Measurements from ENCODE around the gene KCNQ1OT1.

KCNQ1OT1 gene

DNA sequence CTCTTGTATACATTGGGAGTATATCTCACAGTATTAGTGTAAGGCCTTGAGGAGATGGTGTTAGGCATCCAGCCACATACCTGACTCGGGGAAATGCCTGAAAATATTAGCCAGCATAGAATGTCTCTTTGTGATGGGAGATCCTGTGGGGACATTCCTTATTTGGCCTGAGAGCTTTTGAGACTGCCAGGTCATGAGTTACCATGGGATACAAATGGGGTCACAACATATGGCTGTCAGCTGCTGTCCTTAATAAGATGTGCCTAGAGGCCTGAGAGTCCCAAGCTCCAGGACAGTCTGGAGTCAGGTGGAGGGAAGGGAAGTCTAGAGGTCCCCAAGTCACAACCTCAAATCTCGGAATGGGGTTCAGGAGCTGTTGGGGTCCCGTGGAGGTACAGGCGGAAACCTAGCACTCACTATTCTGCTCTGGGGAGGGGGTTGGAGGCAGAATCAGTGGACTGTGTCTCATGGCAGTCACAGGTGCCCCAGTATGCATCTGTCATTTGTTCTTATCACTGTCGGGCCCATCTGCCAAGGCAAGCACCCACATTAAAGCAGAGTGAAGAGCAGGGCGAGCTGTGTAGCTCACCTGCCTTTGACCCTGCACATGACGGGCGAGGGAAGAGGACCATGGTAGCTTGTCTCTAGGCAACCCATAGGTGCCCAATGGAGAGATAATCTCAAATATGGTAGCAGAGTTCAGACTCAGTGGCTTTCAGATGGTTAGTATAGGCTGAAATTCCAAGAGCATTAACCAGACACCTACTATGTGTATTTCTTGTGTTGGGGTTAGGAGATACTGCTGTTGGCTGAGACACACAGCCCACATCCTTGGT is 29.9 kb downstream of the KCNQ1OT1 start:
- DNase-seq (ENCODE audit: low read depth in 2 of 3, low spot score in 1 of 3), result no peak

DNA sequence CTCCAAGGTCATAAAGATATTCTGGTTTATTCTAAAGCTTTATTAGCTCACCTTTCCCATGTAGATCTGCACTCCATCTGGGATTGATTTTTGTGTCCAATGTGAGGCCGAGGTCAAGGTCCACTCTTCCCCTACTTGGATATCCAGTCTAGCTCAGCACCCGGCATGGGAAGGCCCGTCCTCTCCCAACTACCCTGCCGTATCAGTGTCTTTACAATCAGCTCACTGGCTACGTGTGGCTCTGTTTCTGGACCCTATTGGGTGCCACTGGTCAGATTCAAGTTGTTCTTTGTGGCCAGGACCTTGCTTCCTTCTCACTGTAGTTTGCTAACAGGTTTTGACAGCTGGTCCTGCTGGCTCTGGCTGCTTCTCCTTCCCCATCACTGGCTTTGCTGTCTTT is 30.9 kb downstream of the KCNQ1OT1 start:
- DNase-seq (ENCODE audit: low read depth in 2 of 3, low spot score in 1 of 3), result no peak

DNA sequence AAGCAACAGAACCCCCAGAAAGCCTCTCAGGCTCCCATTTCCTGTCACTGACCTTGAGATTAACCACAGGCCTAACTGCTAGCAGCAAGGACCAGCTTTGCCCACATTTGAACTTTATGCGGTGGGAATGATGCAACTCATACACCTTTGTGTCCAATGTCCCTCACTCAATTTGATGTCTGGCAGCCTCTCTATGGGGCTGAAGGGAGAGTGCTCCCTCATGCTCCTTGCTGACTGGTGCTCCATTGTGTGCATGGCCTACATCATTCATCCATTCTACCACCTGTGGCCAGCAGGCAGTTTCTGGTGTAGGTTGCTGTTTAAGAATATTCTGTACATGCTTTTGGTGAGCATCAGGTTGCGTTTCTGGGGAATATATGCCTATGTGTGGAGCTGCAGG is 31.9 kb downstream of the KCNQ1OT1 start:
- no peak for DNase-seq (ENCODE audit: low read depth in 2 of 3, low spot score in 1 of 3)

DNA sequence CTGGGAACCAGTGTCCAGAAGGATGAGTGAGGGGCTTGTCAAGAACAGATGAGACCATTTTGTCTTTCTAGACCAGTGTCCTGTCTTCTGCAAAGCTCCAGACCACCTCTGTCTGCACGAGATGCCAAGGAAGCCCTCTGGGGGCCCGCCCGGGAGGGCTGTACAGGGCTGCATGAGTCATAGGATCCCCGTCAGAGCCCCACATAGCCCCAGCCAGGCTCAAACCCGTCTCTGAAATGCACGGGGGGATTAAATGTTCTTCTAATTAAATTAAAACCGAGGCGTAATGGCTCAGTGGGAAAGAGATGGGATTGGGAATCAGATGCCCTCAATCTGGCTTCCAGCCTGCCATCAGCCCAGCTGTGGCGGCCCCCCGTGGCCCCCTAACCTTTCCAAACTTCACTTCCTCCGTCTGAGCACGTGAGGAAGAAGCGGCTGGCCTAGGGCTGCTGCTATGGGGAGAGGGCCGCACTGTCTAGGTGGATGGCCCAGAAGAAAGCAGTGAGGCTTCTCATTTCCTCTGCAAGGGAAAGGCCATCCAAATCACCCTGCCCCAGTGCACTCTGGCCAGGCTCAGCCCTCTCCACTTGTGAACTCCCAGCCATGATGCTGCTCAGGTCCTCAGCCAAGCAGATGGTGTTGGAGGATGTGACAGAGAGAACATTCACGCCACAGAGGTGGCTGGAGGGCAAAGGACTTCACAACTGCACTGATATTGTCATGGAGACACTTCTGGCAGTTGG is 32.8 kb downstream of the KCNQ1OT1 start:
- no peak for DNase-seq (ENCODE audit: low read depth in 2 of 3, low spot score in 1 of 3)

GRCh38 chr11:2666401-2666741 is 33.4 kb downstream of the KCNQ1OT1 start:
- no peak for DNase-seq (ENCODE audit: low read depth in 2 of 3, low spot score in 1 of 3)

- no peak for DNase-seq (ENCODE audit: low read depth in 2 of 3, low spot score in 1 of 3)
Measured at GRCh38 chr11:2665526-2666400, 34.0 kb downstream of the KCNQ1OT1 start.

GRCh38 chr11:2664791-2665525 is 34.8 kb downstream of the KCNQ1OT1 start:
- DNase-seq (ENCODE audit: low read depth in 2 of 3, low spot score in 1 of 3), result no peak

DNA sequence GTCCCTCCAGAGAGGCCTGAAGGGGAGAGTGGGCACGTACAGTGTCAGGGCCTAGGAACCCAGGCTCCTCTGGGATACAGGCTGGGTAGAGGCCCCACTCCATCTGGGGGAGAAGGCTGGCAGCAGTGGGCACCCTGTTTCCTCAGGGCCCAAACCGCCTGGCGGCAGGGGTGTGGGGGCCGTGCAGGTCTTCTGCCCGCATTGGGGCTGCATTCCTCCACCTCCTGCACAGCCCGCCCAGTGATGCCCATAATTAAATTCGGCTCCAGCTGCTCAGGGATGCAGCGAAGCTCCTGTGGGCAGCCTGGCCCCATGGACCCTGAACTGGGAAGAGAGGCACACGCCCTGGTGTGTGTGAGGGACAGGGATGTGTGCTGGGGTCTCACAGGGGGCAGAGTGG is 35.4 kb downstream of the KCNQ1OT1 start:
- DNase-seq (ENCODE audit: low read depth in 2 of 3, low spot score in 1 of 3), result no peak

GRCh38 chr11:2663915-2664314 is 35.9 kb downstream of the KCNQ1OT1 start:
- DNase-seq (ENCODE audit: low read depth in 2 of 3, low spot score in 1 of 3), result no peak

- no peak for DNase-seq (ENCODE audit: low read depth in 2 of 3, low spot score in 1 of 3)
Measured at GRCh38 chr11:2663506-2663905, 36.3 kb downstream of the KCNQ1OT1 start.

- no peak for DNase-seq (ENCODE audit: low read depth in 2 of 3, low spot score in 1 of 3)
Measured at GRCh38 chr11:2662430-2663299, 37.1 kb downstream of the KCNQ1OT1 start.

DNA sequence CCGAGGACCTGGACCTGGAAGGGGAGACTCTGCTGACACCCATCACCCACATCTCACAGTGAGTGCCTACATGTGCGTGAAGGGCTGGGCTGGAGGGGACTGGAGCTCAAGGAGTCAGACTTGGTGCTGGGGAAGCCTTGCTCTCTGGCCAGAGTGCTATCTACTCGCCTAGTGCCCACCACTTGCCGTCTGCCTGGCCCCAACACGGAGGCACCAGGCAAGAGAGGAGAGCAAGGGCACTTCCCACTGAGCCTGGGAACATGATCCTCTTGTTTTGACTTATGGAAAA is 37.8 kb downstream of the KCNQ1OT1 start:
- no peak for DNase-seq (ENCODE audit: low read depth in 2 of 3, low spot score in 1 of 3)

- no peak for DNase-seq (ENCODE audit: low read depth in 2 of 3, low spot score in 1 of 3)
Measured at GRCh38 chr11:2661173-2662023, 38.4 kb downstream of the KCNQ1OT1 start.

DNA sequence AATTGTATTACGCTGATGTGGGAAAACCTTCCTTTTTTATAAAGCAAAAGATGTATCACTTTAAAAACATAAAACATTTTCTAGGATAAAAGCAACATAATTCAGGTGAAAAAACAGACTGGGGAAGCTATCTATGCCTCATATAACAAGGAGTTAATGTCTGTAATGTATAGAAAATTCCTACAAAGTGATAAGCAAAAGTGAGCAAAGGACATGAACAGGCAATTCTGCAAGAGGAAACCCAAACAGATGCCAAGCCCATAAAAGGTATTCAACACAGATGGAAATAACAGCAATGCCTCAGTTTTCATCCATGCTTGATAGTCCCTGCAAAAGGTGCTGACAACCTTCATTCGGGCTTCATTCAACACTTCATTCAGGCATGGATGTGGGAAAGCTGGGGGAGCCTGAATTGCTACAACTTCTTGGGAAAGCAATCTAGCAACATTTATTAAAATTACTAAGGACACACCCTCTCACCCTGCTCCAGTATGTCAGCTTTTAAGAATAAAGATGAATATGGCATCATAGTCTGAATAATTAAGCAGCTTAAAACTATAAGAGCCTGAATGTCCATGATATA is 39.3 kb downstream of the KCNQ1OT1 start:
- no peak for DNase-seq (ENCODE audit: low read depth in 2 of 3, low spot score in 1 of 3)

DNA sequence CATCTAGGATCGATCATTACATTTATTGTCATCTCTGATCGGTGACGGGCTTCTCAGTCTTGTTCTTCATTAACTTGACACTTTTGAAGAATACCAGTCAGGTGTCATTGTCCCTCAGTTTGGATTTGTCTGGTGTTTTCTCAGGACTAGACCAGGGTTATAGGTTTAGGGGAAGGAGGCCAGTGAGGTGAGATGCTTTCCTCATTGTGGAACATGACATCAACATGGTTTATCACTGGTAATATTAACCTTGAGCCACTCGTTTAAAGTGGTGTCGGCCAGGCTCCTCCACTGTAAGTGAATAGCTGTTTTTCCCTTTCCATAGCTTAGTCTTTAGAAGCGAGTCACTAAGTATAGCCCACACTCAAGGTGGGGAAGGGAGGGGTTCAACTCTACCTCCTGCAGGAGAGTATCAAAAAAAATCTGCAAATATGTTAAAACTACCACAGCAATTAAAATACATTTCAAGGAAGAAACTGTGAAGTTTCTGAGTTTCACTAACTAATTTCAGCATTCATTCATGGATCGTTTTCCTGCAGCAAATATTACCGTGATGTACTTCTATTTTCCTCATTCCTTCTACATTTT is 42.0 kb downstream of the KCNQ1OT1 start:
- no peak for DNase-seq (ENCODE audit: low read depth in 2 of 3, low spot score in 1 of 3)

- no peak for DNase-seq (ENCODE audit: low read depth in 2 of 3, low spot score in 1 of 3)
Measured at GRCh38 chr11:2656859-2657258, 42.9 kb downstream of the KCNQ1OT1 start.

DNA sequence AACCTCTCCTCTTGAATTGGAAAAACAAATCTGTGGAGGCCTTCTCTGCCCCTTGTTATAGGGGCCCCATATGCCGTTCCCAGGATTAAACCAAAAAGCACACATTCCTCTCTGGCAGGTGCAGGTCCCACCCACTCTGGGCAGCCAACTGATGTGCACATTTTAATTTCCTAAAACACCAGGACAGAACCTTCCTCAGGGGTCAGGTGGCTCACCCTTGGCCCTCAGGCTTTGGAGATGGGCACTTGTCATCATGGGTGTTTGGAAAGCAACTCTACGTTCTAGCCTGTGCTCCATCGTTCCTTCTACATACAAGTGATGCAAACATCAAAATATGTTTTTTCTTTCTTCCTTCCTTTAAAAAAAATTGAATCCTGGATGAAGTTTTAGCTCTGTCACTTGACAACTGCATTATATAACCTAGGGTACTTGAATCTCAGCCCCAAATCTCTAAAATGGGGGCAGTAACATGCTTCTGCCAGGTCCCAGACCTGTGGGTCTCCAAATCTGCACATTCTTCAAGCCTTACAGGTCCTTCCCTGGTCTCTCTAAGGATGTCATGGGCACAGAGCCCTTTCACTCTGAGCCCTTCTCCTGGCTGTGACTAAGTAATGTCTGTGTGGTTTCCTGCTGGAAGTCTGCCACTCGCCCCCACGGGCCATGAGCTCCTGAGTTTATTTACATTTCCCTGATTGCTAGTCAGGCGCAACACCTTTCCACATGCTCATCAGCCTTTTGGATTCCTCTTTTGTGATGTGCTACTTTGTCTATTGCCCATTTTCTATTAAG is 43.8 kb downstream of the KCNQ1OT1 start:
- DNase-seq (ENCODE audit: low read depth in 2 of 3, low spot score in 1 of 3), result no peak
